OCI-LY7 (cell line): Measurements from ENCODE around the gene OTUB1. TPM values are rescaled to one million over a fixed set of nuclear protein-coding genes. Genes with fewer than 3 reads are reported as not detected.

Experiments used
- BruUV-seq: library from RNA; stranded (reverse); fragments of 400-500 nt; replicated peaks from 2 replicates; lab custom pipeline; 2021; lab: Mats Ljungman, UMichigan
- CTCF ChIA-PET: fragments of 300-600 bp; sonication (Branson Sonifier 250); formaldehyde crosslinking; loops from one replicate; lab custom pipeline; 2022; ENCODE audit warnings: antibody characterized with exemption; ENCODE audit not compliant: unreplicated experiment; lab: Charles Lee
- POLR2A ChIA-PET: fragments of 300-600 bp; sonication (Branson Sonifier 250); formaldehyde crosslinking; loops from one replicate; lab custom pipeline; 2022; ENCODE audit warnings: antibody characterized with exemption; lab: Charles Lee
- DNase-seq: peaks from one replicate; pipeline ENCODE4 v3.0.0-alpha.2; 2015; ENCODE audit warnings: low spot score
- H2AFZ ChIP-seq: fragments of 200-600 bp; sonication (generic), shearing (Covaris generic); 2 replicates; pipeline ENCODE4 v1.6.1; 2014; ENCODE audit warnings: mild to moderate bottlenecking, antibody characterized with exemption, low read length, moderate library complexity
- H3K27ac ChIP-seq: fragments of 200-600 bp; sonication (generic); 2 replicates; pipeline ENCODE4 v1.5.1; 2014; ENCODE audit warnings: mixed run types, low read depth, mild to moderate bottlenecking, moderate library complexity, low read length, inconsistent platforms; ENCODE audit not compliant: poor library complexity, severe bottlenecking
- H3K36me3 ChIP-seq: fragments of 200-600 bp; sonication (generic); 2 replicates; pipeline ENCODE4 v1.6.1; 2014; ENCODE audit warnings: mild to moderate bottlenecking, antibody characterized with exemption, low read length, moderate library complexity, mixed read lengths; ENCODE audit not compliant: insufficient read depth
- H3K4me1 ChIP-seq: fragments of 200-600 bp; sonication (generic); 2 replicates; pipeline ENCODE4 v1.5.1; 2014; ENCODE audit warnings: mild to moderate bottlenecking, low read length; ENCODE audit not compliant: insufficient read depth, poor library complexity, severe bottlenecking
- H3K4me2 ChIP-seq: fragments of 200-600 bp; sonication (generic); 2 replicates; pipeline ENCODE4 v1.6.1; 2014; ENCODE audit warnings: mild to moderate bottlenecking, low read length
- H3K4me3 ChIP-seq: fragments of 200-600 bp; sonication (generic); 2 replicates; pipeline ENCODE4 v1.5.1; 2014; ENCODE audit warnings: mild to moderate bottlenecking, low read depth, low read length; ENCODE audit not compliant: poor library complexity, severe bottlenecking
- H3K79me2 ChIP-seq: fragments of 200-600 bp; sonication (generic); 2 replicates; pipeline ENCODE4 v1.6.1; 2016; ENCODE audit warnings: low read depth, mild to moderate bottlenecking, low read length, moderate library complexity, mixed read lengths; ENCODE audit not compliant: insufficient read depth
- H3K9me2 ChIP-seq: fragments of 200-600 bp; sonication (generic); 2 replicates; pipeline ENCODE4 v1.6.1; 2016; ENCODE audit warnings: mild to moderate bottlenecking, low read length, mixed read lengths; ENCODE audit not compliant: insufficient read depth
- H3K9me3 ChIP-seq: fragments of 200-600 bp; sonication (generic); 2 replicates; pipeline ENCODE4 v1.6.1; 2014; ENCODE audit warnings: mild to moderate bottlenecking, mixed run types, low read length, mixed read lengths
- H4K20me1 ChIP-seq: fragments of 200-600 bp; sonication (generic); 2 replicates; pipeline ENCODE4 v1.6.1; 2014; ENCODE audit warnings: mild to moderate bottlenecking, antibody characterized with exemption, low read length, moderate library complexity, mixed read lengths; ENCODE audit not compliant: insufficient read depth
- CTCF ChIP-seq: fragments of 200-600 bp; sonication (generic); conservative IDR thresholded peaks from 2 replicates; pipeline ENCODE4 v1.5.1; 2014; ENCODE audit warnings: mild to moderate bottlenecking, antibody characterized with exemption, low read length, moderate library complexity, mixed read lengths
- EZH2phosphoT487 ChIP-seq: fragments of 200-600 bp; sonication (generic); IDR thresholded peaks from 2 replicates; pipeline ENCODE4 v1.6.1; 2018; ENCODE audit warnings: low read depth, borderline replicate concordance, mild to moderate bottlenecking, mixed run types, antibody characterized with exemption, low read length, moderate library complexity, mixed read lengths
- intact Hi-C: fragments of 100-400 bp; cut with micrococcal nuclease; formaldehyde crosslinking; loops from one replicate; pipeline ENCODE4 v1.10.0; 2022; ENCODE audit not compliant: unreplicated experiment
- total RNA-seq, 2 experiments: library from RNA; depleted of rRNA in 1 of 2; stranded (reverse); fragments of >200 nt in 1 of 2; shearing (Covaris generic) in 1 of 2; gene quantifications; 2 replicates each; pipeline ENCODE4 v1.2.3, GENCODE V29; 2014 to 2022

OTUB1 gene
- total RNA-seq, 2 experiments from 2014 or later = 72.4 to 88.1 TPM

DNA sequence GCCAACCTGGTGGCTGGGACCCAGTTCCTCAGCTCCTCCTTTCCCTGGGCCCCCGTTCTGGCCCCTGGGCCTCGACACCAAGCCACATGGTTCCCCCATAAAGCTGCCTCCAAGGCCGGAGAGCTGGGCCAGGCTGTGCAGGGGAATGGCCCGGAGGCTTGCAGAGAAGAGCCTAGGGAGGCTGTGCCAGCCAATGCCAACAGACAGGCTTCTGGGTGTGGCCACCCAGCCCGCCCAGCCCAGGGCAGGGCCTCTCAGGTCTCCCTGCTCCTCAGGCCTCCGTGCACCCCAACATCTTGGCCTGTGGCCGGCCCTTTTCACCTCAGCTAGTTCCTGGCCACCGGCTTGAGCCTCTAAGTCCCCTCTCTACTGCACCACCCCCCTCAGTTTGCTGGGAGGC lies 32.1 kb downstream of the OTUB1 start:
- no peaks in the 10 kb centered on the region for H3K79me2 ChIP-seq
- H3K36me3 ChIP-seq = no peaks in the 10 kb centered on the region
- H4K20me1 ChIP-seq = no peaks in the 10 kb centered on the region
- H3K27ac ChIP-seq = no peak overlapping the region
- H3K9me2 ChIP-seq = no peaks in the 10 kb centered on the region
- ChIA-PET CTCF (interaction anchor here (0.8 kb wide), 1 partner anchor 181 kb away, joined by 3 read pairs; no protein-coding TSS in a partner anchor), POLR2A (no interaction called here)
- H3K4me3 ChIP-seq = no peak overlapping the region
- no peak overlapping the region for H3K4me2 ChIP-seq
- BruUV-seq = no TSS peak
- intact Hi-C loops = no loop called here
- no peak overlapping the region for H2AFZ ChIP-seq
- DNase-seq = no peak
- TF ChIP-seq EZH2phosphoT487 (no peak), CTCF (no peak)
- no peaks in the 10 kb centered on the region for H3K9me3 ChIP-seq
- no peaks in the 10 kb centered on the region for H3K4me1 ChIP-seq

DNA sequence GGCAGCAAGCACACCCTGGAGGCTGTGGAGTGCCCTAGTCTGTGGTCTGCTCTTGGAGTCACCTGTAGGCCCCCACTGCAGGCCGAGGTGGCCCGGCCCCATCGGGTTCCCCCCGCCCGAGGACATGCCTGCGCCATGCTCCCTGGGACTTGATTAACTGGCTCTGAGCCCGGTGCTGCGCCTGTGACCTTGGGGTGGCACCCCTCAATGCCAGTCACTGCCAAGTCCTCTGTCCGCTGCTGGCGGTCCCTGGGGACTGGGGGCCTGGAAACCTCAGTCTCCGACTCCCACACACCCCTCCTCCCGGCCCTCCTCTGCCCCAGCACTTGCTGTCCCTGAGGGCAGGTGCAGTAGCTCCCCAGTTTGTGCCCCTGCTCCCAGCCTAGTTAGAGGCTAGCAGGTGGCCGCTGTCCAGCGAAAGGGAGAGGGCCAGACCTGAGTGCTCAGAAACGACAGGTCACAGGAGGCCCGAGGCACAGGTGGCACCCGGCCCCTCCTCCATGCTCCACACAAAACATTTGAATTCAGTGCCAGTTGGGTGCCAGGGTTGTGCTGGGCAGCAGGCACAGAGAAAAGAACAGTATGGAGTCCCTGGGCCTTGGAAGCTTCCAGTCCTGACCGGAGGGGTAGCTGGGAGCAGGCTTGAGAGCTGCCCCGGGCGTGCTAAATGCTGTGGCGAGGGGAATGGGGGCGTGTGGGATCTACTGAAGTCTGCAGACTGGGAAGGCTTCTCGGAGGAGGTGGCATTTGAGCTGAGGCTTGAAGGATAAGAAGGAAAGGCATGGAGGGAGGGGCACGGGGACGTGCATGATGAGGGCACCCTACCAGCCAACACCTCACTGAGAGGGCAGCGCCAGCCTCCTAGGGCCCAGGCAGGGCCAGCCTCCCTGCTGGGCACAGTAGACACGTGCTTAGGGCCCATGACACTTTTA lies 33.1 kb downstream of the OTUB1 start:
- H3K4me1 ChIP-seq = no peaks in the 10 kb centered on the region
- no peaks in the 10 kb centered on the region for H4K20me1 ChIP-seq
- no peak for DNase-seq
- BruUV-seq = no TSS peak
- H3K4me3 ChIP-seq = no peak overlapping the region
- CTCF ChIA-PET = no interaction called here
- POLR2A ChIA-PET = no interaction called here
- no peaks in the 10 kb centered on the region for H3K9me2 ChIP-seq
- H3K4me2 ChIP-seq = no peak overlapping the region
- H3K27ac ChIP-seq = no peak overlapping the region
- H3K79me2 ChIP-seq = no peaks in the 10 kb centered on the region
- H2AFZ ChIP-seq = no peak overlapping the region
- intact Hi-C loops = no loop called here
- H3K9me3 ChIP-seq = no peaks in the 10 kb centered on the region
- H3K36me3 ChIP-seq = no peaks in the 10 kb centered on the region
- no peak for TF ChIP-seq CTCF
- TF ChIP-seq EZH2phosphoT487 = no peak
